AG04450 (cell line): ENCODE data around the gene ORM2. TPM values are rescaled to one million over a fixed set of nuclear protein-coding genes. Genes with fewer than 3 reads are reported as not detected.
"Not testable (repeated sequence)": the region's sequence is repeated elsewhere in the genome, so short reads cannot be mapped to it uniquely, and the experiment has no call there.

Source experiments
- CTCF ChIA-PET: fragments of 300-600, 350-600 bp; formaldehyde crosslinking; extraction: SDS; loops from one replicate; lab custom pipeline; 2022; ENCODE audit warnings: antibody characterized with exemption, inconsistent platforms; lab: Charles Lee
- POLR2A ChIA-PET: fragments of 350-600 bp; formaldehyde crosslinking; extraction: SDS; loops from one replicate; lab custom pipeline; 2021; ENCODE audit warnings: antibody characterized with exemption, inconsistent platforms; lab: Yijun Ruan, JAX
- DNase-seq: peaks from one replicate; pipeline ENCODE4 v3.0.0-alpha.2; 2011; ENCODE audit warnings: low read depth, low spot score
- H3K27ac ChIP-seq: one replicate; pipeline ENCODE4 v1.5.1; 2012; ENCODE audit warnings: low read depth, low read length, control low read depth
- H3K27me3 ChIP-seq: one replicate; pipeline ENCODE4 v1.6.0; 2012; ENCODE audit warnings: low read length; ENCODE audit not compliant: control insufficient read depth, insufficient read depth
- H3K4me3 ChIP-seq: 2 replicates; pipeline ENCODE4 v1.5.1; 2011; ENCODE audit warnings: mild to moderate bottlenecking, low read depth, low read length, control low read depth
- H3K9me3 ChIP-seq: 2 replicates; pipeline ENCODE4 v1.5.1; 2012; ENCODE audit warnings: low read length; ENCODE audit not compliant: control insufficient read depth, insufficient read depth
- CTCF ChIP-seq: IDR thresholded peaks from 2 replicates; pipeline ENCODE4 v1.5.1; 2011; ENCODE audit warnings: low read depth, low read length, control low read depth, inconsistent platforms
- polyA plus RNA-seq: library from polyadenylated mRNA; depleted of rRNA; stranded (reverse); fragments of >200 nt; gene quantifications from 2 replicates; pipeline ENCODE4 v1.2.3, GENCODE V29; 2011

The ORM2 gene
- polyA plus RNA-seq, 1 experiment = not detected

- DNase-seq = no peak
- Histone ChIP-seq H3K4me3 (no peak overlapping the region), H3K9me3 (no peaks in the 10 kb centered on the region), H3K27me3 (no peaks in the 10 kb centered on the region), H3K27ac (no peak overlapping the region)
- TF ChIP-seq CTCF = no peak
- ChIA-PET POLR2A (no interaction called here), CTCF (no interaction called here)
Measured at GRCh38 chr9:114324492-114324891, 5.2 kb upstream of the ORM2 start.

GRCh38 chr9:114324965-114325364, 4.7 kb upstream of the ORM2 start:
- POLR2A ChIA-PET, CTCF ChIA-PET, H3K9me3 ChIP-seq, DNase-seq, H3K4me3 ChIP-seq, H3K27ac ChIP-seq, H3K27me3 ChIP-seq: not testable (repeated sequence)

- DNase-seq, CTCF ChIA-PET: not testable (repeated sequence)
- POLR2A ChIA-PET = interaction anchor here (0.7 kb wide), 1 partner anchor 916 kb away, joined by 5 read pairs; the partner anchor contains the start of genes C9orf43 and POLE3
Measured at GRCh38 chr9:114325684-114326254, 3.9 kb upstream of the ORM2 start.

GRCh38 chr9:114327749-114328148, 1.9 kb upstream of the ORM2 start:
- no peaks in the 10 kb centered on the region for H3K9me3 ChIP-seq
- H3K27ac ChIP-seq = no peak overlapping the region
- TF ChIP-seq CTCF = no peak
- ChIA-PET POLR2A (no interaction called here), CTCF (no interaction called here)
- H3K27me3 ChIP-seq = no peaks in the 10 kb centered on the region
- no peak overlapping the region for H3K4me3 ChIP-seq
- no peak for DNase-seq

More at GRCh38 chr9:114325684-114326254, 3.9 kb upstream of the ORM2 start:
- not testable (repeated sequence) for H3K9me3 ChIP-seq, H3K27ac ChIP-seq, H3K4me3 ChIP-seq, H3K27me3 ChIP-seq

- CTCF ChIA-PET, H3K27me3 ChIP-seq, POLR2A ChIA-PET, H3K4me3 ChIP-seq, H3K27ac ChIP-seq, H3K9me3 ChIP-seq, DNase-seq: not testable (repeated sequence)
Measured at GRCh38 chr9:114328357-114328820, 1.3 kb upstream of the ORM2 start.

GRCh38 chr9:114328937-114329624, 588 bp upstream of the ORM2 start:
- CTCF ChIA-PET = not testable (repeated sequence)

GRCh38 chr9:114330636-114331035, 967 bp downstream of the ORM2 start:
- no peak overlapping the region for H3K4me3 ChIP-seq
- ChIA-PET POLR2A (no interaction called here), CTCF (no interaction called here)
- no peaks in the 10 kb centered on the region for H3K9me3 ChIP-seq
- no peak overlapping the region for H3K27ac ChIP-seq
- DNase-seq = no peak
- no peaks in the 10 kb centered on the region for H3K27me3 ChIP-seq
- TF ChIP-seq CTCF = no peak

More at GRCh38 chr9:114328937-114329624, 588 bp upstream of the ORM2 start:
- POLR2A ChIA-PET, H3K27me3 ChIP-seq, H3K4me3 ChIP-seq, DNase-seq, H3K9me3 ChIP-seq, H3K27ac ChIP-seq: not testable (repeated sequence)

GRCh38 chr9:114331229-114332195, 1.8 kb downstream of the ORM2 start:
- CTCF ChIA-PET, H3K4me3 ChIP-seq, POLR2A ChIA-PET, H3K9me3 ChIP-seq, H3K27me3 ChIP-seq, H3K27ac ChIP-seq, DNase-seq: not testable (repeated sequence)
